Duodenal mucosa (tissue), 2 donors: Measurements from ENCODE around the gene PRKAR1B.

ENCODE experiments used
- H3K27ac ChIP-seq: one replicate; pipeline ENCODE4 v1.7.0; 2013; ENCODE audit warnings: low read depth, low read length
- H3K27me3 ChIP-seq, 2 donors: one replicate each; pipeline ENCODE4 v1.7.0; 2013; ENCODE audit warnings: low read length in 2 of 2, control low read depth in 1 of 2; ENCODE audit not compliant: insufficient read depth in 2 of 2, control insufficient read depth in 1 of 2
- H3K36me3 ChIP-seq, 2 donors: one replicate each; pipeline ENCODE4 v1.7.0; 2013; ENCODE audit warnings: low read length in 2 of 2, control low read depth in 1 of 2; ENCODE audit not compliant: insufficient read depth in 2 of 2, control insufficient read depth in 1 of 2
- H3K4me1 ChIP-seq, 2 donors: one replicate each; pipeline ENCODE4 v1.7.0; 2013; ENCODE audit warnings: low read length in 2 of 2, control low read depth in 1 of 2; ENCODE audit not compliant: insufficient read depth in 2 of 2, control insufficient read depth in 1 of 2
- H3K4me3 ChIP-seq, 2 donors: one replicate each; pipeline ENCODE4 v1.7.0; 2013; ENCODE audit warnings: low read length in 2 of 2, low read depth in 1 of 2
- H3K9ac ChIP-seq, 2 donors: one replicate each; pipeline ENCODE4 v1.7.0; 2013; ENCODE audit warnings: low read length in 2 of 2, low read depth in 1 of 2
- H3K9me3 ChIP-seq, 2 donors: one replicate each; pipeline ENCODE4 v1.7.0; 2013; ENCODE audit warnings: low read length in 2 of 2, control low read depth in 1 of 2; ENCODE audit not compliant: control insufficient read depth in 1 of 2

Gene PRKAR1B

DNA sequence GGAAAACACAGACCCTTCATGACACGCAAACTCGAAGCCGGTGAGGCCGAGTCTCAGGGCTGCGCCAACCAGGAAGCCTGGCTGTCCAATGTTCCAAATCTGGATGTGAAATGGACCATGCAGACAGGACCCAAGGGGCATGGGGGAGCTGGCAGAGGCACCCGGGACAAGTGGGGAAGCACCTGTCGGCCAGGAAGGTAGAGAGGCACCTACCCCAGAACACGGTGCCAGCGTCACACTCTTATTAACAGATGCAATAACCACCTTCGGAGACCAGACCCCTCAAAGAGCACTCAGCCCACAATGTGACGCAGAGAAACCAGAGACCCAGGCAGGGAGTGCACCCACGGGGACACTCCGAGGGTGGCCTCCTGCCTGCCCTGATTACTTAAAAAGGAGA is 119.1 kb downstream of the PRKAR1B start:
- Histone ChIP-seq H3K27ac (no peak overlapping the region), H3K4me1 (peaks cover 7 to 13% of the 10 kb centered on the region in 2 donors), H3K36me3 (peaks cover 0 to 9% of the 10 kb centered on the region in 2 donors), H3K9me3 (no peaks in the 10 kb centered on the region), H3K27me3 (no peaks in the 10 kb centered on the region), H3K9ac (no peak overlapping the region), H3K4me3 (no peak overlapping the region)

DNA sequence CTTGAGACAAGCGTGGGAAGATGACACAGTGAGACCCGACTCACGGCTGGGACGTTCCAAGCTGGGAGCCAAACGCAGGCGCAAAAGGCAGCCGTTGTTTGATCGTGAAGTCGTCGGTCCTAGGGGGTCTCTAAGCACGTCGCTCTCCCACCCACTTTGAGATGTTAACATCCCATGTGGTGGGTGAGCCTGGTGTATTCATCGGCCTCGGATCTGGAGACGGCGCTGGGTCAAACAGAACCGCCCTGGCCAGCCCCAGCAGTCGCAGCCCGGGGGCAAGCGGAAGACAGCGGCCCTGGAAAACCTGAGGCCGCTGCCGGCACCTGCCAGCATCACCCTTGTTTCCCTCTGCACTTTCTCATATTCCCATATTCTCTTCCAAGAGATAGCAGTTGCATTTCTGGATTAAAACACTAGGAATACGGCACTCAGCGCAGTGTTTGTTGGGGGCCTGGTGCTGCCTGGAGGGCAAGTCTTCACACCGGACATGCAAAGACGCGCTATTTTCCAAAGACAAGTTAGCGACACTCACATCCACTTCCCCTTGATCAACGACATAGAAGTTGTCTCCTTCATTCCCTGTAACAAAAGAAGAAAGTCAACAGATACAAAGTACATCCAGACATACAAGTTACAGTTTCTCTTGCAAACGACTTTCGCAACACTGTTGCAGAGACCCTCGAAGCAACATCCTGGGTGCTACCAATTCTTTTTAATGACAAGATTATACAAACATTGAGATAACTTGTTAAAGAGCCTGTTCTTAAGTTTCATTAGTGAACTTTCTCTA is 121.2 kb downstream of the PRKAR1B start:
- Histone ChIP-seq H3K4me1 (peaks cover 15 to 26% of the 10 kb centered on the region in 2 donors), H3K27ac (no peak overlapping the region), H3K27me3 (no peaks in the 10 kb centered on the region), H3K9me3 (no peaks in the 10 kb centered on the region), H3K4me3 (no peak overlapping the region), H3K9ac (no peak overlapping the region), H3K36me3 (peaks cover 0 to 9% of the 10 kb centered on the region in 2 donors)

DNA sequence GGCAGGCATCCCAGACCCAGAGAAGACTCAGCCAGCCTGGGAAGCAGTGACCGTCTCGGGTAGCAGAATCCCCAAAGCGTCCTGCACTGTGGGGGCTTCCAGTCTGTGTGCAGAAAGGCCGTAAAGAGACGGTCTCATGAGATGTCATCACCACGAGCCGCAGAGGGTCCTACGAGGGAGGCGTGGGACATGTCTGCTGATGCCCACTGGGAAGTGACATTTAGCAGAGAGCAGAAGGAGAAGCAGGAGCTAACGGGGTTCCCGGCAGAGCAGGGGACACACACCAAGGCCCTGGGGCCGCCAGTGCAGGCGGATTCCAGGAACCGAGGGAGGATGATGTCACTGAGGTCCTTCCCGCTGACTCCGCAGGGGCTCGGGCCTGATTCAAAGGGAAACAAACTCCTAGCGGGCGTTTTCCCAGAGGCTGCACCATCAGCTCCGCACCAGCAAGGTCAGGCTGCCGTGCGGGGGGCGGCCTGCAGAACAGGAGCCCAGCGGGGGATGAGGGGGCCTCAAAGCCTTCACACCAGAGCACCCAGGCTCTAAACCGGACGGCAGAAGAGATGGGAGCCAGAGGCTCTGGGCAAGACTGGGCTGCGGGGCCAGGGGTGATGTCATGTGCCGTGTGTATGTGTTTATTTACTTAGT is 122.1 kb downstream of the PRKAR1B start:
- Histone ChIP-seq H3K9ac (peak overlapping the region; percentile 63 to 68), H3K36me3 (peaks cover 0 to 9% of the 10 kb centered on the region in 2 donors), H3K27me3 (no peaks in the 10 kb centered on the region), H3K27ac (peak overlapping the region; percentile 87), H3K4me1 (peaks cover 13 to 26% of the 10 kb centered on the region in 2 donors), H3K4me3 (peak overlapping the region; percentile 61 to 62), H3K9me3 (no peaks in the 10 kb centered on the region)

DNA sequence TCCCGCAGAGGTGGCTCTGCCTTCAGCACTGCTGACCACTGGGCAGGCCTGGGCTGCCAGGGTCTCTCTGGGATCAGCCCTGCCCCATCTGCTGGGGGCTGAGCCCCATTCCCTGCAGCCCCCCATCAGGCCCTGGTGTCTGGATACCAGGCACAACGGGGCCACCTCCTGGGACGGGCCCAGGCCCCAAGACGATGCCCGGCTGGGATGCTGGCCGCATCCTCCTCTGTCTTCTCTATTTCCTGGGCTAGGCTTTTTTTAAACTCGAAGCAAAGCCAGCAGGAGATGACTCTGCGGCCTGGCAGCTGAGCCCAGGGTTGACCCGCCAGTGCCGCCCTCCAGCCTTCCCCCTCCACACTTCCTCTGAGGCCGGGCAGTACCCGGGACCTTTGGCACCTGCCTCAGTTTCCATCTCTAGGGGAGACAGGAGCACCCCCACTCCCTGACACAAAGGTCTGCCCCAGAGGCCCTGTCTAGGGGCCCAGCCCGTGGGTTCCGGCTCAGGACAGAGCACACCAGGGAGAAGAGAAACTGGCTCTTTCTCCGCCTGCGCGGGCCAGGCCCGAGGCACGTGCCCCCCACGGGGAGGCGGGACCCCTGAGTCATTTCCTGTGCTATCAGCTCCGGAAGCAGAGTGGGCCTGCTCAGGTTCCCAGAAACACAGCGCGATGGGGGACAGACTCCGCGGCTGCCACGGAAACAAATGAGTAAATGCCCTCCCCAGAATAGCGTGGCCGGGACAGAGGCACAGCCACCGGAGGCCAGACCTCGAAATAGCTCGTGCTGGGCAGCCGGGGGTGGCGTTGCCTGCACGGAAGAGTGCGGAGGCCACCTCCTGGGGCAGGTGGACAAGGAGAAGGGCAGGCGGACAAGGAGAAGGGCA is 122.8 kb downstream of the PRKAR1B start:
- Histone ChIP-seq H3K36me3 (peaks cover 0 to 9% of the 10 kb centered on the region in 2 donors), H3K27me3 (no peaks in the 10 kb centered on the region), H3K9ac (peak overlapping the region; percentile 63 to 68), H3K4me1 (peaks cover 12 to 26% of the 10 kb centered on the region in 2 donors), H3K9me3 (no peaks in the 10 kb centered on the region), H3K4me3 (peak overlapping the region; percentile 61 to 62), H3K27ac (peak overlapping the region; percentile 87)

DNA sequence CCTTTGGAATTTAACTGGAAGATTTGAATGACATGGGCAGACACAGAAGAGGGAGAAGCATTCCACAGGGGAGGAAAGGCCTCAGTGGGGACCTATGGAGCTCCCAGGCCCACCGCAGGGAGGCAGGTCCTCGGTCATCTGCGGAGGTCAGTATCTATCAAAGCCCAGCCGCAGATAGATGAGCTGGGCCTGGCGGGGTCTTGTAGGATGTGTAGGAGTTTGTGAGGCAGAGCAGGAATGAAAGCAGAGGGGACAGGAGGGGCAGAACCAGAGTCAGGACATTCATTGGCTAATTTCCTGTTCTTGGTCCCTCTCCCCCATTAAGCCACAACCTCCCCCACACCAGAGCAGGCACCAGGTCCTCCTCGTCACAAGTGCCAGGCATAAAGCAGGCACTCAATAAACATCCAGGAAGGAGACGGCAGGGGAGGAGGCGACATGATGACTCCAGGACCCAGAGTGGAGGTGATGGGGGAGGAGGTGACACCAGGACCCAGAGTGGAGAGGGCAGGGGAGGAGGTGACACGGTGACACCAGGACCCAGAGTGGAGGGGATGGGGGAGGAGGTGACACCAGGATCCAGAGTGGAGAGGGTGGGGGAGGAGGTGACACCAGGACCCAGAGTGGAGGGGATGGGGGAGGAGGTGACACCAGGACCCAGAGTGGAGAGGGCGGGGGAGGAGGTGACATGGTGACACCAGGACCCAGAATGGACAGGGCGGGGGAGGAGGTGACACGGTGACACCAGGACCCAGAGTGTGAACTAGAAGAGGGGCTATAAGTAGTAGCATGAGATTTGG is 123.7 kb downstream of the PRKAR1B start:
- Histone ChIP-seq H3K9ac (no peak overlapping the region), H3K27me3 (no peaks in the 10 kb centered on the region), H3K36me3 (peaks cover 0 to 9% of the 10 kb centered on the region in 2 donors), H3K4me1 (peaks cover 12 to 23% of the 10 kb centered on the region in 2 donors), H3K27ac (peak overlapping the region; percentile 71), H3K9me3 (no peaks in the 10 kb centered on the region), H3K4me3 (no peak overlapping the region)

DNA sequence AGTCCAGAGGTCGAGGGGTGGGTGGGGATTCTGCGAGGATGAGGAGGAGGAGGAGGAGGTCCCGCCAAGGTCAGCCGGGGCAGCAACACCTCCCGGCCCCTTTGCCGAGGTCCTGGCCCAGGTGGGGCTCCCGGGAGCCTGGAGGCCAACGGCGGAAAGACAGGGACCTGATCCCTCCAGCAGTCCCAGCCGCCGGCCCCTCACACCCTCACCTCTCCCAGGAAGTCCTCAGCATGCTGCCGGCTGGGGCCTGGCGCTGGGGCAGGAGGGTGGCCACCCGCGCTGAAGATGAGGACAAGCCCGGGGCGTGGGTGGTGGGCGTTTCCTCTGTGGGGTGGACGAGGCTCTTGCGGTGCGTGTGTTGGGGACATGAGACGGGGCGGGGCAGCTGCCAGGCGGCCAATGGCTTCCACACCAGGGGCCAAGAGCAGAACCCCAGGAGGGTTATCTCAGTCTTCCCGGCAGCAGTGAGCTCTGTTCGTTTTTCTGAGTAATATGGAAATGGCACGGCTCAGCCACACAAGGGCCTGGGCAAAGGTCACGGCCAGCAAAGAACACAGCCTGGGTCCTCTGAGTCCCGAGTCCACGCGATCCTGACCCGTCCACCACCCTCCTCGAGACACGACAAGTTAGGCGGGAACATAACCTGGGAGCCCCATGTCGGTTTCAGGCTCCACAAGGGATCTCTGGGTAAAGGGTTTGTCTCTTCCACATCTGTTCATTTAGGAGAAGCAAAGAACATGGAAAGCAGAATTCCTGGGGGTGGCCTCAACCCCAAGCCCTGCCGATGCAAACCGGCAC is 124.5 kb downstream of the PRKAR1B start:
- Histone ChIP-seq H3K4me3 (no peak overlapping the region), H3K9me3 (no peaks in the 10 kb centered on the region), H3K27ac (peak overlapping the region; percentile 5), H3K27me3 (no peaks in the 10 kb centered on the region), H3K36me3 (peaks cover 0 to 9% of the 10 kb centered on the region in 2 donors), H3K4me1 (peaks cover 12 to 19% of the 10 kb centered on the region in 2 donors), H3K9ac (peak overlapping the region; percentile 26 to 38)

DNA sequence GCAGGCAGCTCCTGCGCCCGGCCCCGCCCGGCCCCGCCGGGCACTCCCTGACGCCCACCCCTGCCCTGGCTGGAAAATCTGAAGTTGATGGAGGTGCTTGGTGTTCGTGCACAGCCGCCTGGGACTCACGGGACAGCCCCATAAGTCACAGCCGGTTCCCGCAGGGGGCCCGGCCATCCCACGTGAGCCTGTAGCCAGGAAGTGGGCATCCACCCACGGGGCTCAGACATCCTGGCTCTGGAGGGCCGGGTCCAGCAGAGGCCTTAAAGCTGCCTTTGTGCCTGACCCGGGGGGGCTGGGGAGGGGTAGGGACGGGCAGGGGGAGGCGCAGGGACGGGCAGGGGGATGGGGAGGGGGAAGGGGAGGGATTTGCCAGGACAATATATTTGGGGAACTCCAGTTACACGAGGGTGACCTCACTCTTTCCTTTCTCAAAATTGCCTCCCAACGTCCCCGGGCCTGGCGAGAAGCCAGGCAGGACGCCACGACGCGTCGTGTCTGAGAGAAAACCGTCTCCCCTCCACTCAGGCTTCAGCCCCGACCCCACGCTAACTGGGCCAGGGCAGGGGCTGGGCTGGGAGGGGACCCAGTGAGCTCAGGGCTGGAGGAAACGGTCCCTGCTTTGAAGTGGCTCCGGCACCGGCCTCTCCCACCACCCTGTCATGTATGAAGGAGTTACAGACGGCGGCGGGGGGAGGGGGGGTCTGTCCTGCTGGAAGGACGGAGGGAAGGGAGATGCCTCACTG is 125.3 kb downstream of the PRKAR1B start:
- Histone ChIP-seq H3K27me3 (no peaks in the 10 kb centered on the region), H3K27ac (peak overlapping the region; percentile 32), H3K9me3 (no peaks in the 10 kb centered on the region), H3K36me3 (peaks cover 0 to 9% of the 10 kb centered on the region in 2 donors), H3K4me1 (peaks cover 12 to 19% of the 10 kb centered on the region in 2 donors), H3K9ac (peak overlapping the region; percentile 26 to 38), H3K4me3 (peak overlapping the region in 1 of 2 donors; percentile 10)

DNA sequence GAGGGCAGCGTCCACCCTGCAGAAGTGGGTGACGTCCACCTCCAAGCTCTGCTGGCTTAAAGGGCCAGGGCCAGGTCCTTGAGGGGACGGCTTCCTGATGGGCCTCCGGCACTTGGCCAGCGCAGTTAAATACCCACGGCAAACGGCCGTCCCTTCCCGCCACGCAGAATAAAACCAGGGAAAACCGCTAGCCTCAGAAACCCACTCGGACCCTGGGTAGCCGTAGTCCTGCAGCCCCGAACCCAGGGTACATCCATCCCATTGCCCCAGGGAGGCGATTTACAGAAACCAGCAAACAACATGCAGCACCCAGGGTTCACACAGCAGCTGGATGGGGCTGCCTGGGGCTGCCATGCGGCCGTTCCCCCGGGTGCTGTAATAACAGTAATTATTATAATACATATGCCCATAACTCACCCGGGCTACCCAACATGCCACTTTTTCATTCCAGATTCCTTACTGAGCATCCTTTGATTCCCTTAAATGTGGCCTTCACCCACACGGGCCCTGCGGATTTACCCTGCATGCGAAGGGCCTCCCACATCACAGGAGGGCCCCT is 126.0 kb downstream of the PRKAR1B start:
- Histone ChIP-seq H3K27me3 (no peaks in the 10 kb centered on the region), H3K4me1 (peaks cover 12 to 19% of the 10 kb centered on the region in 2 donors), H3K27ac (peak overlapping the region; percentile 10), H3K9me3 (no peaks in the 10 kb centered on the region), H3K4me3 (peak overlapping the region in 1 of 2 donors; percentile 10), H3K36me3 (peaks cover 0 to 9% of the 10 kb centered on the region in 2 donors), H3K9ac (no peak overlapping the region)
